ENCODE measurements around the gene MEIOB.

Gene MEIOB

GRCh38 chr16:1874854-1875253 is 2.9 kb upstream of the MEIOB start:
- no peak for FAIRE-seq
- TF ChIP-seq CTCF (IDR thresholded peaks at IDR 0.05; ENCODE audit: insufficient read depth, missing control alignments) = no peak
- no peak for DNase-seq (ENCODE audit: insufficient read length, low spot score)

- TF ChIP-seq CTCF (IDR thresholded peaks at IDR 0.05; ENCODE audit: insufficient read depth, missing control alignments) = no peak
- FAIRE-seq (no peak), DNase-seq (ENCODE audit: insufficient read length, low spot score) (no peak)
Observed at GRCh38 chr16:1870365-1871082, 1.4 kb downstream of the MEIOB start.

- DNase-seq (ENCODE audit: insufficient read length, low spot score) (no peak), FAIRE-seq (no peak)
- TF ChIP-seq CTCF (IDR thresholded peaks at IDR 0.05; ENCODE audit: insufficient read depth, missing control alignments) = no peak
Observed at GRCh38 chr16:1865902-1866690, 5.9 kb downstream of the MEIOB start.

GRCh38 chr16:1863681-1864460 is 8.1 kb downstream of the MEIOB start:
- TF ChIP-seq CTCF (IDR thresholded peaks at IDR 0.05; ENCODE audit: insufficient read depth, missing control alignments) = peak; percentile 47
- DNase-seq (ENCODE audit: insufficient read length, low spot score) = no peak
- FAIRE-seq = no peak

GRCh38 chr16:1862394-1862793 is 9.6 kb downstream of the MEIOB start:
- no peak for DNase-seq (ENCODE audit: insufficient read length, low spot score)
- TF ChIP-seq CTCF (IDR thresholded peaks at IDR 0.05; ENCODE audit: insufficient read depth, missing control alignments) = no peak
- no peak for FAIRE-seq

GRCh38 chr16:1861730-1862129 is 10.2 kb downstream of the MEIOB start:
- TF ChIP-seq CTCF (IDR thresholded peaks at IDR 0.05; ENCODE audit: insufficient read depth, missing control alignments) = no peak
- no peak for DNase-seq (ENCODE audit: insufficient read length, low spot score)
- no peak for FAIRE-seq
